ENCODE results near the gene TMEM185B.
"Not testable (repeated sequence)": the region's sequence is repeated elsewhere in the genome, so short reads cannot be mapped to it uniquely, and the experiment has no call there.

TMEM185B gene

GRCh38 chr2:120223034-120223912 is at the start of gene TMEM185B:
TSS of gene TMEM185B (minus strand) at chr2:120223400. CDS start at chr2:120222976, 424 bp downstream.
- peak; percentile 59 for DNase-seq

DNA sequence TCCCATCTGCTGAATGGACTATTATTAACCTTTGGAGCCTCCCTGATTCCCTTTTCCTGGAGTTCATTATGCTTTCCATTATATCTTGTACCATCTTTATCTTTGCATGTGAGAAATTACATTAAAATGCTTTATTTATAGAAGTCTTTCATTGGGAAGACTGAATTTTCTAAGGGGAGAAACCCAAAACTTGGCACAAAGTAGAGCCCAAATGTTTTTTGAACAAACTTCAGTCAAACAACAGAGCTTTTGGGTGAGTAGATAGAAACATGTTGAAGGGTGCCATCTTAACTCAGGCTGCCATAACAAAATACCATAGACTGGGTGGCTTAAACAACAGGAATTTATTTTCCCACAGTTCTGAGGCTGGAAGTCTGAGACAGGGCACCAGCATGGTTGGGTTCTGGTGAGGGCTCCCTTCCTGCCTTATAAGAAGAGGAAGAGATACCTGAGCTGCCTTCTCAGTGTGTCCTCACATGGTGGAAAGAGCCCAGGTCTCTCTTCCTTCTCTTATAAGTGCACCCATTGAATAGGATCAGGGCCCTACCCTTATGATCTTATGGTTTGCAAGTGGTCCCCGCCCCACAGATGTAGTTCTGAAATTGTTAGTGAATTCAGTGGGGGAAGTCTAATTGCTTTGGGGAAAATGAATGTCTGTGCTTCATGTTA is 48.6 kb upstream of the TMEM185B start:
- DNase-seq, result no peak

- DNase-seq, result no peak
Measured at GRCh38 chr2:120269816-120270215, 46.6 kb upstream of the TMEM185B start.

- DNase-seq, result no peak
Measured at GRCh38 chr2:120269076-120269744, 46.0 kb upstream of the TMEM185B start.

DNA sequence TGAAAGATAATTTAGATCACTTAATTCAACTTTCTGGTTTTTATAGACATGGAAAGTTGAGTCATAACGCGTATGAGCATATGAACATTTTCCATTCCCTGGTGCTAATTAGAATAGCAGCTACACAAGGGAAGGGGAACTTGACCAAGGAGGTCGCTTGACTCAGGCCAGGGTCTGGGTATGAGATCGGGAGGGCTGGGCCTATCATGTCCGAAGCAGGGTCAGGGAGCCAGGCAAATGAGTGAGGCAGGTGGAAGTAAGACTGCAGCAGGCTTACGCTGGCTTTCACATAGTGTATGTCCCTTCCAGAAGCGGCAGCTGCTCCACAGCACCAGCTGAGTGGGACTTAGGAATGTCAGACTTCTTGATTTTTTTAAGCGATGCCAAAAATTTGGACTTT is 44.1 kb upstream of the TMEM185B start:
- no peak for DNase-seq

DNA sequence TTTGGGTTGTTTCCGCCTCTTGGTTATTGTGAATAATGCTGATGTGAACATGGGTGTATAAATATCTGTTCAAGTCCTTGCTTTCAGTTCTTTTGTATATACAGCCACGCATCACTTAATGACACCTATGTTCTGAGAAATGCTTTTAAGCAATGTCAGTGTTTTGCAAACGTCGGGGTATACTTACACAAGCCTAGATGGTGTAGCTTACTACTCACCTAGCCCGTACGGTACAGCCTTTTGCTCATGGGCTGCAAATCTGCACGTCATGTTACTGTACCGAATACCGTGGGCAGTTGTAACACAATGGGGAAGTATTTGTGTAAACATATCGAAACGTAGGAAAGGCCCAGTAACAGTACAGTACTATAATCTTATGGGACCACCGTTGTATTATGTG is 41.8 kb upstream of the TMEM185B start:
- no peak for DNase-seq

- no peak for DNase-seq
Measured at GRCh38 chr2:120262761-120263428, 39.7 kb upstream of the TMEM185B start.

- no peak for DNase-seq
Measured at GRCh38 chr2:120262150-120262549, 39.0 kb upstream of the TMEM185B start.

DNA sequence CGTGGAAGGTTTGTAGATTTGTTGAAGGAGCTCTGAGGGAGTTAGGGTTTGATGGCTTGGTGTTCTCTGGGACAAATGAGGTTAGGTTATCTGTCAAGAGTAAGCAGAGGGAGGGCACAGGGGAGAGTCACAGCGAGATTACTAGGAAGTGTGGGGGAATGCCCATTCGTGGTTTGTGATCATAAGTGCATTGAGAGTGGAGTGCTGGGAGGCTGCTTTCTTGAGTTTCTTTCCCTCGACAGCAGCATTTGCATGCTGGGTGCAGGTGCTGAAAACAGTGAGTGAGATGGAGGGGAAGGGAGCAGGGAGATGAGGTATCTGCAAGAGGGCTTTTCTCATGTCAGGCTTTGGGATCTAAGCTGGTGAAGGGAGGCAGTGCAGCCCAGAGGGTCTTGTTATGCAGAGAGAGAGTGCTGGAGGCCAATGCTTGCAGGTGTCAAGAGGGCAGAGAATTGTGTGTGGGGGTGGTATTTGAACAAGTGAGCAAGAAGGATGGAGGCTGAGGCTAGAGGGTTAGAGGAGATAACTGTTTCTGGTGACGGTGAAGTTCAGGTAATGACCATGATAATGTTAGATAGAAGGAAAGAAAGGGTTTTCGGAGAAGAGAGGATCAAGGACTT is 38.3 kb upstream of the TMEM185B start:
- DNase-seq, result no peak

DNA sequence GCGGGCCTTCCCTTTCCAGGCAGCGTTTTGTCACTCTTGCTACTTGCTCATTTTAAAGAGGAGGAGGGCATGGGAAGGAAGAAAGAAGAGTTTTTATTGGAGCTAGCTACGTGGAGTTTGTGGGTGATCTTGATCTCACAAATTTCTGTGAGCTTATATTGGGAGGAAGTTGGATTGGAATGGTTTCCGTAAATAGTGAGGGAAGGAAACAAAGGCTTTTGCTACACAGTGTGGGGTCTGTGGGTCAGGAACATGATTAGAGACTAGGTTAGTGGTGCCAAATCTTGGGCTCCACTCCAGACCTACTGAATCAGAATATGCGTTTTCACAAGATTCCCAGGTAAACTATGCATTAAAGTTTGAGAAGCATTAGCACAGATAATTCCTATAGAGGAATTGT is 37.5 kb upstream of the TMEM185B start:
- no peak for DNase-seq

DNA sequence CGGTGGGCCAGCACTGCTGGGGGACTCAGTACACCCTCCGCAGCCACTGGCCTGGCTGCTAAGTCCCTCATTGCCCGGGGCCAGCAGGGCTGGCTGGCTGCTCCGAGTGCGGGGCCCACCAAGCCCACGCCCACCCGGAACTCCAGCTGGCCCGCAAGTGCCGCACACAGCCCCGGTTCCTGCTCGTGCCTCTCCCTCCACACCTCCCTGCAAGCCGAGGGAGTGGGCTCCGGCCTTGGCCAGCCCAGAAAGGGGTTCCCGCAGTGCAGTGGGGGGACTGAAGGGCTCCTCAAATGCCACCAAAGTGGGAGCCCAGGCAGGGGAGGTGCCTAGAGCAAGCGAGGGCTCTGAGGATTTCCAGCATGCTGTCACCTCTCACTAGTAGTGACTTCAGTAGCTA is 36.7 kb upstream of the TMEM185B start:
- DNase-seq, result not testable (repeated sequence)

DNA sequence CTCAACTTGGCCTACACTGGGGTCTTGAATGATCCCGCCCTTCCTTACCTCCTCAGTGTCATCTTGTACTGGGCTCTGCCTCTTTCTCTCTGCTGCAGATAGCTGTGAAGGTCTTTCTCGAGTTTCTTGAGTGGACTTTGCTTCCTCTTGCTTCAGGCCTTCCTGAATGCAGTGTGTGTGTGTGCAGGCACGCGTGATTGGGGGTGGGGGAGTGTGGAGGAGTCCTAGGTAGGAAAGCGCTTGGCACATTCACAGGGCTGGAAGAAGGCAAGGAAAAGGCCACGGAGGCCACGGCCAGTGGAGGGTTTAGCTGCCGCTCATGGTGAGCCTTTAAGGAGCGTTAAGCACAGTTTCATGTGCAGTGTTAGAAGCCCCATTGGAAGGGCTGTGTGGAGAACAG is 35.0 kb upstream of the TMEM185B start:
- no peak for DNase-seq

GRCh38 chr2:120257522-120257921 is 34.3 kb upstream of the TMEM185B start:
- no peak for DNase-seq

- DNase-seq, result no peak
Measured at GRCh38 chr2:120256651-120257000, 33.4 kb upstream of the TMEM185B start.

DNA sequence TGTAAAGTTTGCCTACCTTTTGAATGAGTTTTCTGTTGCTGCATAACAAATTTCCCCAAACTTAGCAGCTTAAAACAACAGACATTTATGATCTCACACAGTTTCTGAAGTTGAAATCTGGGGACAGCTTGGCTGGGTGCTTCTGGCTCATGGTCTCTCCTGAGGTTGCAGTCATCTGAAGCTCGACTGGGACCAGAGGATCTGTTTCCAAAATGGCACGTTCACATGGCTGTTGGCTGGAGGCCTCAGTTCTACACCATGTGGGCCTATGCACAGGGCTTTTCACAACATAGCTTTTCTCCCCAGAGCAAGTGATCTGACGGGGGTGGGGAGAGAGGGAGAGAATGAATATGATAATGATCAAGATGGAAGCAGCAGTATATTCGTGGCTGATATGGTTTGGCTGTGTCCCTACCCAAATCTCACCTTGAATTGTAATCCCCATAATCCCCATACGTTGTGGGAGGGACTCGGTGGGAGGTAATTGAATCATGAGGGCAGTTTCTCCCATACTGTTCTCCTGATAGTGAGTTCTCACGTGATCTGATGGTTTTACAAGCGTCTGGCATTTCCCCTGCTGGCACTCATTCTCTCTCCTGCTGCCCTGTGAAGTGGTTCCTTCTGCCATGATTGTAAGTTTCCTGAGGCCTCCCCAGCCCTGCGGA is 32.9 kb upstream of the TMEM185B start:
- no peak for DNase-seq

DNA sequence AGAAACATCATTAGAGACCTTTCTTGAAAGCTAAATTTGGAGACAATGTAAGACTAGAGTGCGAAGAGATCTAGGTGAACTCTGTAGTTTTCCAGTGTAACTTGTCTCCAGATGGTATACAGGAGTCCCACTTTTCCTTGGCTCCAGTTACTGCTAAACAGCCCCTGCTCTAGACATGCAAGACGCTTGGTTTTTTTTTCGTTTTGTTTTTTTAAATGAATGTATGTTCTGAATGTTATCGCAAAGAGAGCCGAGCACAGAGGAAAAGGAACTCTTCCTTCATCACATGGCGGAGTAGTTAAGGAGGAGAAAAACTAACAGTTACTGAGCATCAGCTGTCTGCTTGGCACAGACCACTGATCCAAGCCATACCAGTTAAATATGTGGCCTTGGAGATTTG is 31.9 kb upstream of the TMEM185B start:
- no peak for DNase-seq

DNA sequence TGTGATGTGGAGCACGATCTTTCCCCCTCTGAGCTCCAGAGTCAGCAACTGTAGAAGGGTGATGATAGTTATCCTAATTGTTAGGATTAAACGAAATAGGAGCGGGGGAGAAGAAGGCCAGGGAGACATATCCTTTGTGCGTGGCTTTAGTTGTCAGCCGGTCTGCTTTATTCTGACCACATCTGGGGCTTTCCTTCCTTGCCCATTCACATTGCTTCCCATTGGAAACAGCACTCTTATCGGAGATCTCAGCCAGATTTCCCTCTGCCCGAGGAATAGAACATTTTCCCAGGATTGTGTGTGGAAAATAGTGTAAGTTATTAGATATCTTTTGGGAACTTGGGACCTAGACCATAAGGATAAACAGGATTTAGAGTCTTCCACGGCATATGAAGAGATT is 31.0 kb upstream of the TMEM185B start:
- no peak for DNase-seq

DNA sequence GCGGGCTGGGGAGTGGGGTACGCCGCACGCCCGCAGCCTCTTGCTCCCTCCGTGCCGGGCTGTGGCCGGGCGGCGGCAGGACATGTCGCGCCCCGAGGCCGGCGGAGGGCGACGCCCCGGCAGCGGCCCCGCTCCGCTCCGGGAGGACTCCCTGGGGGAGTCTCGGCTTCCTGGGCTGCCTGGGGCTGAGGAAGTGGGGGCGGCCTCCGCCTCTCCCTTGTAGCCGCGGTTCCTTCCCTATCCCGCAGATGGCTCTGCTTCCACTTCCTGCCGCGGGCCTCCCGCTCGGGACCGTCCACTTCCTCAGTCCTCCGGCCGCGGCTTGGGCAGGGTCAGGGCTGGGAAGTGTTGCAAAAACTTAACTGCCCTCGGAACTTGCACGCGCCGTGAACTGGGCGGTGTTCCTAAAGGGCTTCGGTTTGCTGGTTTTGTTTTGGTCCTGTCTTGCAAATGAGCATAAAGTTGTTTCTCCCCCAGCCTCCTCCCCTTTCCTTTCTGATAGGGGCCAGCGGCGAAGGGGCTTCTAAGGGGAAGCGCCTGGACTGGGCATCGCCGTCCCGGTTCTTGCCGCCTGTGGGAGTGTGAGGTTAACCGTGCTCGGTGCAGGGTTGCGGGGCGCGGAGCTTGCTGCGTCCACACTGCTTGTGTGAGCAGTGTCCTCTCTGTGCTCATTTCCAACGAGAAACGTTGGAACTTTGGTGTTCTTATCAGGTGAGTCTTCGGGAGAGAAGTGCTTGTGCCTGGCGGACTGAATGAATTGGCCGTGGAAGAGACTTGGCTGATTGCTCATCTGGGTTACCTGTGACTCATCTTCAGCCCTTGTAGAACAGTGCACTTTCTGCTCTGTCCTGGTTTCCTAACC is 30.1 kb upstream of the TMEM185B start:
- DNase-seq, result peak; percentile 16

DNA sequence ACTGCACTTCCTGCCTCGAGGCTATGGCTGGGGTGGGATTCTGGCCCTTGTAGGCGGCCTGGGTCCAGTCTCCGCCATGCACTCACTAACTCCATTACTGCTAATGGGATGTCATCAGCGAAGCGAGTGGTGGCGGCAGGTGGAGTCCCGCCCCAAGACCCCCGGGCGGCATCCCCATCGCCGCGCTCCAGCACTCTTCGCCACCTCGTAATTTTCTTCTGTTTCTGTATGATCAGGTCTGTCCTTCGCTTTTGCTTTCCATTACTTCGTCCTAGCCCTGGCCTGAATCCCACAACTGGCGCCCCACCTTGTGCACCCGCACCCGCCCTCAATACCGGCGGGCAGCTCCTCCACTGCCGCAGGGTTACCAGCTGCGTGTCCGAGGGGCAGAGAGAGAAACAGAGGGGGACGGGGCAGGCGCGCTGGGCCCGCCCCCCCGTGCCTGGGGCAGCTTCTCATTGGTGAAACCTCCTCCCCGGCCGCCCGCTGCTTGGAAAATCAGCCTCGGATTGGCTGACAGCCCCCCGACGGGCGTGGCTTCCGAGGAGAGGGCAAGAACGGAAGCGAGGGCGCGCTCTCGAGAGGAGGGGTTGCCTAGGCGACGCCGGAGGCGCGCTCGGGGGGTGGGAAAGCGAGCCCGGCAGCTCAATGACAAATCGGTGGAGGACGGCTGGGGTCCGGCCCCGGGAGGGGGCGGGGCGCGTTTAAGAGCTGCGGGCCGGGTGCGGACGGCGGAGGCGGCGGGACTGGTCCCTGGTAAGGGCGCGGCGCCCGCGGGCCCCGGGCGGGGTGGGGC is 29.2 kb upstream of the TMEM185B start, which contains the start of gene RALB:
TSS of gene RALB (plus strand) at position 628 of the 796 bp plus-strand sequence. CDS start 25,813 bp downstream, outside the sequence.
- peak; percentile 93 for DNase-seq

DNA sequence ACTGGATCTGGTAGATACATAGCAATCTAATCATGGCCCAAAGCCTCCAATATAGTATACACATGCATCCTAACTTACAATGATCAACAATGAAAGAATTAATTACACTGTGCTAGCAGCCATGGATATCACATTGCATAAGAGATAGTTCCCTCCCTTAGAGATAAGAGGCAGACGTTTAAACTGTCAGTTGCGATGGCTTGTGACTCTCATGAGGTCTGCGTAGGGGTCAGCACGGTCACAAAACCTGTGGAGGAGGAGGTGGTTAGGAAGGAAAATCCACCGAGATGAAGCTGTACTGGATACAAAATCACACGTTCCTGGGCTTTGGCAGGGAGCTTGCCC is 28.7 kb upstream of the TMEM185B start:
- DNase-seq, result no peak
